HG03342 (cell line): ENCODE data around the gene SOSTDC1.
"Not testable (repeated sequence)": the region's sequence is repeated elsewhere in the genome, so short reads cannot be mapped to it uniquely, and the experiment has no call there.

ENCODE experiments used
- ATAC-seq: cut with Tn5 transposase; IDR thresholded peaks from one replicate; pipeline ENCODE4 v1.9.1; 2021; ENCODE audit warnings: mild to moderate bottlenecking, moderate library complexity; ENCODE audit not compliant: unreplicated experiment

The SOSTDC1 gene

DNA sequence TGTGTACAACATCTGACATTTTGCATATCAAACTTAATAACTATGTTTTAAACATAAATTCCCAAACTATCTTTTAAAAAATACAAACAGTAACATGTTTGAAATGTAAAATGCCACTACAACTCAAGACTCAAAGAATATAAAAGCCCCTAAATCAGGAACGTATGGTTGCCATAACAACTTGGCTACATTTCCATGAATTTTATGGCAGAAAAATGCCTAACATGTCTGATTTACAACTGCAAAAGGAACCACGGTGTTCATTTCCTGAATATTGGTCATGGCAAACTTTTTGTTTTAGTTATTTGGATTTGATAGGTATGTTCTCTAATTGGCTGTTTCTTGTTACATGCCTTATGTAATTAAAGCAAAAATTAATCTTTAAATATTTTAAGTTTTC, 2.0 kb downstream of the SOSTDC1 start:
- ATAC-seq: no peak

DNA sequence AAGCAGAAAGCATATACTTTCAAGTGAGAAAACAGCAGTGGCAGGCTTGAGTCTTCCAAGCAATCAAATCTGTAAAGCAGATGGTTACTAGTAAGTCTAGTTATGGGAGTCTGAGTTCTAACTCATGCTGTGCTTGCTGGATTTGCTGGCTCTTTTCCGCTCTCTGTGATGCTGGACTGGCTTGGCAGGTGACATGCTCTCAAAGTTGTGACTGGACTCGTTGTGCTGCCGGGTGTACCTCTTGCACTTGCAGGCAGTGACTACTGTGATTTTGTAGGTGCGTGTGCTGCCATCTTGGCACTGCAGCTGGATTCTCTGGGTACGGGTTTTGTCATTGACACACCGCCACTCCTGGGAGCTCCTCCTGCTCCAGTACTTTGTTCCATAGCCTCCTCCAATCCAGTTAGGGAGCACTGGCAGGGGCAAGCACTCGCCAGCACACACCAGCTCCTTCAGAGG, 3.1 kb downstream of the SOSTDC1 start:
- ATAC-seq: no peak

DNA sequence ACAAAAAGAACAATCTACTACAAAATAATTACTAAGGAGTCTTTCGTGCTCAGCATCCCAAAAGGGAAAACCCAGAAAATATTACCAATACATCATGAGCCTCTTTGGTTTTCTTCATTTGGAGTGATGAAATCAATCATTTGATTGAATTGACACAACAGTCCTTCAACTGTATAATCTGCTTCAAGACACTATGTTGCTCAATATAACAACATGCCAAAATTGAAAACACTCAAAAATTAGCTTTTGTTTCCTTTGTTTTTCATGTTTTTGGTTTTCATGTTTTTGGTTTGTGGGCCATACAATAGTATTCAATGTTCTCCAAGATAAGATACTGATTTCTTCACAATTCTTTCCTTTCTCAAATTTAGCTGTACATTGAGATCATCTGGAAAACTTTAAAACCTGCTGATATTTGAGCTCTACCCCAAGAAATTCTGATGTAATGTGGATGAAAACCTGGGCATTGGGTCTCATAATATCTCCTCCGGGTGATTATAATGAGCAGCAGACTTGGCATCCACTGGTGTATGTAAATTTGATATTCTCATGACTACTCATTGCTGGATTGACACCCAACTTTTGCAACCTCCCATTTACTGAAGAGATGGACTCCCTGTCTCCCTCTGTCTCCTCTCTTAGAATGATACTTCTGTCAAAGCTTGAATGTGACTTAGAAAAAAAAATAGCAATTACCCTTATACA, 4.6 kb downstream of the SOSTDC1 start:
- ATAC-seq: no peak

DNA sequence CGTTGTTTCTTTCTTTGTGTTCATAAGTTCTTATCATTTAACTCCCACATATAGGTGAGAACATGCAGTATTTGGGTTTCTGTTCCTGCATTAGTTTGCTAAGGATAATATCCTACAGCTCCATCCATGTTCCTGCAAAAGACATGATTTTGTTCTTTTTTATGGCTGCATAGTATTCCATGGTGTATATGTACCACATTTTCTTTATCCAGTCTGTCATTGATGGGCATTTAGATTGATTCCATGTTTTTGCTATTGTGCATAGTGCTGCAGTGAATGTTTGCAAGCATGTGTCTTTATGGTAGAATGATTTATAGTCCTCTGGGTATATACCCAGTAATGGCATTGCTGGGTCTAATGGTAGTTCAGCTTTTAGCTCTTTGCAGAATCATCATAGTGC, 9.2 kb downstream of the SOSTDC1 start:
- not testable (repeated sequence) for ATAC-seq

DNA sequence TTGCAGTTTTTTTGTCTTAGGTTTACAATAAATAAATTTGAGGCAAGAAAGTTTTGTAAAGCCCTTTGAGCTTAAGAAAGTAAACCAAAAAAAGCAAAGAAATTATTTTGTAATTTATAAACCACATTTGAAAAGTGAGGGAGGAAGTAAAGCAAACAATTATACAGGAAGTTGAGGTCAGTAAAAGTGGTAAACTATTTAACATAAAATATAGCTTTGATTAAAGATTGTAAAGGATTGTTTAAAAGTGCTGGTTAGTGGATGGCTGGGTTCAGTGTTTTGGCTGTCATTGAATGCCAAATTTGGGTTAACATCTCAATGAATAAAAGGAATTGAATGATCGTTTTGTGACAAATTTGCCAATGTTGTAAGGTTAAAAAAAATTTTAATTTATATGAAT, 9.9 kb downstream of the SOSTDC1 start:
- no peak for ATAC-seq

DNA sequence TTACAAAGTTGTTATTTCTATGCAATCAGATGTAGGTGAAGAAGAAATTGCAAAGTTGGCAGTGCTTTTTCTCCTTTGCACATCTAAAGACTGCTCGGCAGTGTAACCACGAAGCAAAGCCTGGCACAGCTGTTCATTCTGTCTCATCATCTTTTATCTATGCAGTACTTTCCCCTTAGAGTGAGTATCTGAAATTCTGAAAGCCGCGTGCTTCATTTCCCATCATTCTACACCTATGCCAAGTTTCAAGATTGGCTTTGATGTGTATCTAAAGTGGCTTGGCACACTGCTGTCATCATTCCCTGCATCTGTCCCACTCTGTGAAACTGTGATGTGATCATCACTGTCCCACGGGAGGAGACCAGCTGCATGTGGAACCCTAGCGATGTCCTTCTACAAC, 15.2 kb downstream of the SOSTDC1 start:
- ATAC-seq: no peak

DNA sequence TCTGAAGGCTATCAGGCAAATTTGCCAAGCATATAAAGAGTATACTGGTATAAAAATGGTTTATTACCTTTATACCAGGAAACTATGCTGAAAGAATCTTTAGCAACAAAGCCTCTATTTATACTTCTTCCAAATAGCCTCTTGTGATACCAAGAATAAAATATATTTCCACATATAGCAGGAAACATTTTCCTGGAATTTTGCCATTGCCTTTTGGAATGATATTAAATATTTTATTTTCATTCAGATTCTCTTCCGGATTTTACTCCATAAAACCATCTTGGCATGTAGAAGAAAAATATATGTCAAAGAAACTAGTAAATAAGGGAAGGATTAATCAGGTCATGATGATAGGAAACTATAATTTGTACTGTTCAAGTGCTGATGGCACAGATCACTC, 17.7 kb downstream of the SOSTDC1 start:
- ATAC-seq: no peak

DNA sequence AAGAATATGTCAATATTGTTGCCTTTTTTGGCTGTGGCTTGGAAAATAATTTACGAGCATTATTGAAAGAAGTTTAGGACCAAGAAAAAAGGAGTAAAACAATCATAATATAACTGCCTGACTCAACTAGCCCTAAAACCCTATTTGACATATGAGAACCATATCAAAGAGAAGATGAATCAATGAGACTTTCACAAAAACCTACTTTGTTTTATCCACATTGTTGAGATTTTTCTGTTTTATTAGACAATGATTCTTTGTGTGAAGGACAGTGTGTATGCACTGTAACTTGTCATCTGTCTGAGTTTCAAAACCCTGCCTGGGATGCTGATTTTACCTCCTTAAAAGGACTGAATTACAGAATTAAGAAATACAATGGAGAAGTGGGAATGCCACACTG, 19.0 kb downstream of the SOSTDC1 start:
- ATAC-seq: no peak

DNA sequence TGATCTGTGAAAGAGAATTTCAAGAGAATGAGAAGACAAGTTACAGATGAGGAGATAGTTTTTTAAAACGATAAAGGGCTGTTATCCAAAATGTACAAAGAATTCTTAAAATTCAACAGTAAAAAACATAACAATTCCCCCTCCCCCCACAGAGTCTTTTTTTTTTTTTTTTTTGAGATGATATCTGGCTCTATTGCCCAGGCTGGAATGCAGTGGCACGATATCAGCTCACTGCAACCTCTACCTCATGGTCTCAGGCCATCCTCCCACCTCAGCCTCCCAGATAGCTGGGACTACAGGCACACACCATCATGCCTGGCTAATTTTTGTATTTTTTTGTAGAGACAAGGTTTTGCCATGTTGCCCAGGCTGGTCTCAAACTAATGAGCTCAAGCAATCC, 21.7 kb downstream of the SOSTDC1 start:
- ATAC-seq: not testable (repeated sequence)

DNA sequence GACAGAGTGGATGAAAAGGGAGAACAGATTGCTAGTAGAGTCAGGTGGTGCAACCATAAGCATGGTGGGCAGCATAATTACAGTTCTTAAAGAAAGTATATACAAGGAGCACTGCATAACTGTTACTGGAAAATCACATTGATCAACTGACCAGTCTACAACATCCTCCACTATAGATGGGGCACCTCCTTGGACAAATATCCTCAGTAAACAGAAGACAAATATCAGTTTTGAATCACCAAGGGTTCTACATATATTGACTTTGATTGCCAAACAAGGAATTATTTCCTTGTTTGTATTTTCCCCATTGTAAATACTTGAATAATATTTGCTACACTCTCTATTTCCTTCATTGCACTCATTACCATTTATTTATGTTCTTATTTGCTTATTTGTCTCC, 26.6 kb downstream of the SOSTDC1 start:
- ATAC-seq: no peak

DNA sequence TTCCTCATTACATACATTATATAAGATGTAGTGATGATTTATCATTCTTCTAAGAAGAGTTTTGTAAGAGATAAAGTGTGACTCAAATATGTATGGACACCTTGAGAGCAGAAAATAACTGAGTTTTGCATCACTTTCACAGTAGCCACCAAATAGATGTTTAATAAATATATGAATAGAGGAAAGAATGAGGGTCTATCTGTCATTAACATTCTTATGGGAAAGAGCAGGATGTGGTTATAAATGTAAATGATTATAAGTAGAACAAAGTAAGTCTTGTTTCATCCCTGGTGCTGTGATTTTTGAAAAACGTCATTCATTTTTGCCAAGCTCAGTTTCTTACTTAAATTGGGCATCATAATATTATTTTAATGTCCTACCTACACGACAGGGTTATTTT, 29.2 kb downstream of the SOSTDC1 start:
- no peak for ATAC-seq

DNA sequence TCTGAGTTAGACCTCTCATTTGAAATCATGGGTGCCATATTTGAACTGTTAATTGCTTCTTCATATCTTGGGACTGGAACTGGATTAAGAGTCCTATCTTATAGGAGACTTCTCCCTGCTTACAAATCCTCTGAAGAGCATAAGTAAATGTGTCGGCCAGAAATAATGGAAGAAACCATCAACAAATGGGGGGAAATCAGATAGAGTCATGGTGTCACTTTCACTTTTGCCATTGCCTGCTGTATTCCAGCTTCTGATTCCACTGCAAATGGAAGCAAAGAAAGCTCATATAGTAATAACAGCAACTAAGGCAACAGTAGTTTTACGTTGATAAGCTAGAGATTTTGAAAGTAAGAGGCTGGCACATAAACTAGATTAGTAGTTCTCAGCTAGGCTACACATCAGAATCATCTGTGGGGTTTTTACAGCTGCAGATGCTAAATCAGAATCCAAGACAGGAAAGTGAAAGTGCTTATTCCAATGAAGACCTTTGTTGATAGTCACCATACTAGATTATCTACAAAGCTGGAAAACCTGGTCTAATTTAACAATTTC, 31.9 kb downstream of the SOSTDC1 start:
- ATAC-seq: no peak

DNA sequence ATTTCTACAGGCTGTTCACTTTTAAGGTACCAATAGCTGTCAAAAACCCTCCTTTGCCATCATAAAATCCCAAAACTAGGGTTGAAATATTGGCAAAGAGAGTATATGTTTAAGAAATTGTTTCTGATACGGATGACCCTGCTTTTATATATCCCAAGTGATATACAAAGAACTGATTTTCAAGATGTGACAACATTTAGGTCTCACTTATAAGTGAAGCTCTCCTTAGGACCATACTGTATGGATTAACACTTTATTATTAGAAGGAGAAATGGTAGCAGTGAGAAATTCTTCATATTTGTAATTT, 33.2 kb downstream of the SOSTDC1 start:
- no peak for ATAC-seq

DNA sequence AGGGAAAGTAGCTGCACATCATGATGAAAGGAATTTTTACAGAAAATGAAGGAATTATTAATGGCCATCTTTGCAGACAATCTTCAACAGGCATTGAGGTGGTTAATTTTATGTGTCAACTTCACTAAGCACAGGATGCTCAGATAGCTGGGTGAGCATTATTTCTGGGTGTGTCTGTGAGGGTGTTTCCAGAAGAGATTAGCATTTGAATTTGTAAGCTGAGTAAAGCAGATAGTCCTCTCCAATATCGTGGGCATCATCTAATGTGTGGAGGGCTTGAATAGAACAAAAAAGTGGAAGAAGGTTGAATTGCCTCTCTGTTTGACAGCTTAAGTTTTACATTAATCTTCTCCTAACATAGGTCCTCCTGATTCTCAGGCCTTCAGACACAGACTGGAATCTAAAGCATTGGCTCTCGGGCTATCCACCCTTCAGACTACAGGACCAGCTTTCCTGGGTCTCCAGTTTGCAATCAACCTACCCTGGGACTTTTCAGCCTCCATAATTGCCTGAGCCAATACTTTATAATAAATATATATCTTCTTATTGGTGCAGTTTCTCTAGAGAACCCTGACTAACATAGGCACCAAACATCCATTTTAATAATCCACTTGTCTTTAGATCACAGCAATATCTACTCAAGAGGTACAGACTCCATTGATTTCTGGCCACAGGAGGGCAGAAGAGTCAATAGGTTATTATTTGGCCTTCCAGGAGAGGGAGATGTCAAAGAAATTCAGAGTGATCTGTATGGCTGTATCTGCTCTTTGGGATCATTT, 33.7 kb downstream of the SOSTDC1 start:
- ATAC-seq: peak; percentile 80

DNA sequence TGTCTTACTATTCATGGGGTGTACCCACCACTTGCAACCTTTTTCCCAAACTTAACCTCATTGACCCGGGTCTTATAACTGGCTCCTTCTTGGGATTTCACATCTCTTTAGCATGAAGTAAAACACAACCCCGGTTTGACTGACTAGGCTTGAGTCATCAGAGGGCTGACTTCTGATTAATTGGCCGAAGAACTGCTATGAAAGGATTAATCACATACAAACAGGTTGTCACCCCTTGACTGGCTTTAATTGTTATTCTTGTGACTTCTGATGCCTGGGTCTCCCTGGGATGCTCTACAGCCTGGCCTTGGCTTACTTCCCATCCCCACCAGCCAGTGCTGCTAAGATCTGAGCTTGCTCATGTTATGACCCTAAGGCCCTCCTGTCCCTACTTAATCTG, 35.4 kb downstream of the SOSTDC1 start:
- no peak for ATAC-seq

DNA sequence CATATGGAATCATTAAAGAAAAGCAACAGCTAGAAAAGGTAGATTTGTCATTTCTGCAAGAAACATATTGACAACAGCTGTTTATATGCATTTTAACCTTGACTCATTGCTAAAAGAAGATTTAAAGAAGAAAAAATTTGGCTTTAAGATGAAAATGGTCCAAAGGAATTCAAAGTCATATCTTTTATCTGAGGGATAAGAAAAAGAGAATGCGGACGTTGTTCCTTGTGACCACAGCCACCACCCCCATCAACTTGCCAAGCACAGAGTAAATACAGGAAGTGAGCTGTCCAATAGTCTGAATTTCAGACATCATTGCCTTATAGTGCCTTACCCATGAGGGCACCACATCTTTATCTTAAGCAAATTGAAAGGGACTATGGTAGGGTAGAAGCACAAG, 36.9 kb downstream of the SOSTDC1 start:
- ATAC-seq: no peak

DNA sequence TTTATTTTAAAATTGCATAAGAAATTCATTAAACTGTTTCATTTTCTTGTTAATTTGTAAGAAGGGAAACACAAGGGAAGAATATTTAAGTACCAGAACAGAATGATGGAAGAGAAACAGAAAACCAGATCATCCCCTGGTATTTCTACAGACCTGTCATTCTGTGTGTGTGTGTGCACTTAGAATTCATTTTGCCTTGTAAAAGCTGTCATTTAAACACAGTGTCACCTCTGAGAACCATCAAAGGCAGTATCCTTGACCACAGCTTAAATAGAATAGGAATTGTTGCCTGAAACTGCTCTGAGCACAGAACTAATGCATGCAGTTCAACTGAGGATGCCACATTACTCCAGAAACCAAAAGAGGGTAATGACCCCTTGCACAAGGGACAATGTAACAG, 37.4 kb downstream of the SOSTDC1 start:
- ATAC-seq: no peak

DNA sequence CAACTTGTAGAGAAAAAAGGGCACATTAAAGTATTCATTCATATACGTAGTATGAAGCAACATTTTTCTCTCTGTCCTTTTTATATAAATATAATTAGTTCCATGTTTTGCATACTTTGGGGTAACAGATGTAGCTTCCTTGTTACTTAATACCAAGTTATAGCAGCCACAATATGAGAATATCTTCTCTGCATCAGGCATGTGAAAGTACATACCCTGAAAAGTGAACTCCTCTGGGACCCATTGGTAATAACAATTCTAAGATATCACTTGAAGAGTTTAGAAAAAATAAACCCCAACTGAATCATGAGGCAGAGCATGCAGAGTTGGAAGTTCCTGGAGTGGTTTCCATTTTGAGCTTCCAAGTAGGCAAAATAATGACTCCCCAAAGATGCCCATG, 41.8 kb downstream of the SOSTDC1 start:
- no peak for ATAC-seq

DNA sequence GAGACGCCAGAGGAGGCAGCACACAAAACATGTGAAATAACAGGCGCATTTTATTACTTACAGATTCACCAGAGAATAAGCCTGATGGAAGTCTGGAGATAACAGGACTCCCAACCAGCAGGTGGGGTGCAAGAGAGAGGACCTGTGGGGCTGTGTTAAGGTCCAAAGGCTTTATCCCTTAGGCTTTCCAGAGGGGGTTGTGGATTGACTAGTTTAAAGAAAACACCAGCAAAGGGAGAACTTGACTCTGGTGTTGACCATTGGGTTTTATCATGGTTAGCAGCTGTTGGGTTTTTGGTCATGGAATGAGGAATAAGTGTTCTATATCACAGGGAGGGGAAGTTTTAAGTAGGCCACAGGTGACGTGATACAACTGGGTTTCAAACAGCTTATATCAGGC, 42.6 kb downstream of the SOSTDC1 start:
- no peak for ATAC-seq

DNA sequence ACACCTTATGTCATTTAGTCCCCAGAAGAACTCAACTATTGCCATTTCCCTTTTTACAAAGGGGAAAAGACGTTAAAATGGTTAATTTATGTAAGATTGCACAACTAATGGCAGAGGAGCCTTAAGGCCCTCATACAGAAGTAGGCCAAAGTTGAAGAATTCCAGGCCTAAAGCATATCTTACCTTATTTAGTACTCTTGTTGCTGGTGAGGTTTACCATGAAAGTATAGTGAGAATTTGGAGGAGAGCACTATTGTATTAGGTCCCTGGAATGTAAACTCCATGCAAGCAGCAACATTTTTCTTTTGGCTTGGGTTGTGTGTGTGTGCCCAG, 43.5 kb downstream of the SOSTDC1 start:
- ATAC-seq: no peak

DNA sequence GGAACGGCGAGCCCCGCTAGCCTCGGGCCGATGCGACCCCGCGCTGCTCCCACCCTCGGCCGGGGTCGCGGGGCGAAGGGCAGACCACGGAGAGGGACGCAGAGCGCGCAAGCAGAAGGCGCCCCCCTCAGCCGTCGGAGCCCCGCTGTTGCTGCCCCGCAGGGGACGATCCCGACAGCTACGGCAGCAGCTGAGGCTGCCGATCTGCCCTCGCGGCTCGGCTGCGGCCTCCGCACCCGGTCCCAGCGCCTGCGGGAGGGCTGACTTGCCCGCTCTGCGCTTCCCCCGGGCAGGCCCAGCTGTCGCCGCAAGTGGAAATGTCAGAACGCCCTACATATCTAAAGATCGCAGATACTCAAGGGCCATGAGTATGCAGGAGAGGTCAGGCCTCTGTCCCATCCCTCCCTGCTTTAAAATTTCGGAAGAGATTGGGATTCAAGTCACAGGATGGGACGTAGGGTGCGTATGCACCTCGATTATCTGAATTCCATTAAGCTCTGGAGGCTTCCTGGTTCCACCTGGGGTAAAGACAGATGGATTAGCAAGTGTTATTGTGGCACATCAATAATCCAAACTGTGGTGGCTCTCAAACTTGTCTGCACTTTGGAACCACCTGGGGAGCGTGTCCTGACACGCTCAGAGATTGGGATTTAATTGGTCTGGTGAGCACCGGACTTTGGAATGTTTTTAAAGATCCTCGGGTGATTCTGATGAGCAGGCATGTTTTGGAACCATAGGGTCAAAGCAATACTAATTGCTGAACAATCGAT, 44.0 kb downstream of the SOSTDC1 start, which contains the start of gene CRPPA:
CRPPA (minus strand) TSS at position 206 of the 770 bp plus-strand sequence. CDS start 216 bp downstream, outside the sequence.
- ATAC-seq: peak; percentile 15
